GM12878 (cell line): ENCODE data around the gene TRERF1. TPM values are rescaled to one million over a fixed set of nuclear protein-coding genes. Genes with fewer than 3 reads are reported as not detected.

ENCODE experiments used
- ATAC-seq: fragments of 200-7000 bp; cut with Tn5 transposase; 3 replicates; pipeline ENCODE4 v1.9.1; 2020; ENCODE audit warnings: mild to moderate bottlenecking, moderate library complexity
- BruUV-seq: library from RNA; stranded (reverse); fragments of 400-500 nt; replicated peaks from 2 replicates; lab custom pipeline; 2021; lab: Mats Ljungman, UMichigan
- CTCF ChIA-PET: fragments of 300-600 bp; sonication (Branson Sonifier 250); formaldehyde crosslinking; extraction: SDS; loops from one replicate; lab custom pipeline; 2021; ENCODE audit warnings: inconsistent platforms; lab: Yijun Ruan, JAX
- POLR2A ChIA-PET: fragments of 350-600 bp; formaldehyde crosslinking; extraction: SDS; loops from one replicate; lab custom pipeline; 2021; ENCODE audit warnings: inconsistent platforms; lab: Charles Lee
- RAD21 ChIA-PET: fragments of 300-600 bp; sonication (Branson Sonifier 250); formaldehyde crosslinking; loops from one replicate; lab custom pipeline; 2023; ENCODE audit warnings: antibody characterized with exemption; ENCODE audit not compliant: unreplicated experiment; lab: Charles Lee
- SMC1A ChIA-PET: fragments of 300-600 bp; sonication (Branson Sonifier 250); formaldehyde crosslinking; loops from one replicate; lab custom pipeline; 2023; ENCODE audit not compliant: unreplicated experiment, uncharacterized antibody; lab: Charles Lee
- DNase-seq: peaks from one replicate; pipeline ENCODE4 v3.0.0-alpha.2; 2011; ENCODE audit warnings: low read depth, low spot score
- FAIRE-seq: peaks from 3 replicates; lab custom pipeline; 2011; peaks lifted over from hg19 to GRCh38; lab: Jason Lieb, UNC
- H2AFZ ChIP-seq: 2 replicates; pipeline ENCODE4 v1.6.0; 2011; ENCODE audit warnings: low read depth, low read length, control low read depth; ENCODE audit not compliant: control insufficient read depth
- H3K27ac ChIP-seq: 2 replicates; pipeline ENCODE4 v1.5.1; 2011; ENCODE audit warnings: control low read depth; ENCODE audit not compliant: control insufficient read depth, insufficient read depth
- H3K27me3 ChIP-seq, 2 experiments: replicated peaks in 1 of 2; 2 replicates each; pipeline versions ENCODE4 v1.6.0 to v1.6.1; 2011; ENCODE audit warnings: low read length in 1 of 2; ENCODE audit not compliant: control insufficient read depth in 2 of 2, insufficient read depth in 2 of 2
- H3K36me3 ChIP-seq, 2 experiments: 2 replicates each; pipeline ENCODE4 v1.5.1; 2011; ENCODE audit warnings: low read length in 1 of 2; ENCODE audit not compliant: control insufficient read depth in 2 of 2, insufficient read depth in 2 of 2
- H3K4me1 ChIP-seq: 2 replicates; pipeline ENCODE4 v1.6.1; 2011; ENCODE audit warnings: mild to moderate bottlenecking, low read length, moderate library complexity, mixed read lengths; ENCODE audit not compliant: control insufficient read depth, insufficient read depth
- H3K4me2 ChIP-seq: 2 replicates; pipeline ENCODE4 v1.6.0; 2011; ENCODE audit warnings: control low read depth; ENCODE audit not compliant: control insufficient read depth, insufficient read depth
- H3K4me3 ChIP-seq: fragments of 200-600 bp; sonication (generic); 2 replicates; pipeline ENCODE4 v1.5.1; 2016
- H3K79me2 ChIP-seq: 2 replicates; pipeline ENCODE4 v1.6.0; 2011; ENCODE audit warnings: low read length; ENCODE audit not compliant: control insufficient read depth, insufficient read depth
- H3K9ac ChIP-seq: 2 replicates; pipeline ENCODE4 v1.8.0; 2011; ENCODE audit warnings: low read length, control low read depth, mixed read lengths; ENCODE audit not compliant: control insufficient read depth, insufficient read depth
- H3K9me3 ChIP-seq: replicated peaks from 3 replicates; pipeline ENCODE4 v1.5.1; 2011; ENCODE audit warnings: mild to moderate bottlenecking, low read length; ENCODE audit not compliant: control insufficient read depth, insufficient read depth
- H4K20me1 ChIP-seq: 2 replicates; pipeline ENCODE4 v1.6.0; 2011; ENCODE audit not compliant: control insufficient read depth, insufficient read depth
- BACH1 ChIP-seq: fragments of 450-650 bp; IDR thresholded peaks from 2 replicates; pipeline ENCODE4 v1.6.1; 2017; ENCODE audit warnings: mild to moderate bottlenecking, borderline replicate concordance
- BCLAF1 ChIP-seq: fragments of 450-650 bp; IDR thresholded peaks from 2 replicates; pipeline ENCODE4 v1.6.1; 2017; ENCODE audit warnings: antibody characterized with exemption, mild to moderate bottlenecking, moderate library complexity
- CREB1 ChIP-seq: IDR thresholded peaks from 2 replicates; pipeline ENCODE4 v1.6.1; 2012; ENCODE audit warnings: low read depth, mild to moderate bottlenecking, inconsistent platforms
- ELK1 ChIP-seq: IDR thresholded peaks from 2 replicates; pipeline ENCODE4 v1.6.1; 2012; ENCODE audit warnings: low read depth, low read length, improper control_type of control experiment
- GABPA ChIP-seq: IDR thresholded peaks from 2 replicates; pipeline ENCODE4 v1.6.1; 2014; ENCODE audit warnings: antibody characterized with exemption, low read depth, mild to moderate bottlenecking, inconsistent platforms
- IRF4 ChIP-seq: IDR thresholded peaks from 2 replicates; pipeline ENCODE4 v1.6.1; 2011; ENCODE audit warnings: low read depth, low read length
- LARP7 ChIP-seq: fragments of 450-650 bp; IDR thresholded peaks from 2 replicates; pipeline ENCODE4 v1.6.1; 2017; ENCODE audit warnings: mild to moderate bottlenecking
- MEF2A ChIP-seq: IDR thresholded peaks from 2 replicates; pipeline ENCODE4 v1.6.1; 2011; ENCODE audit warnings: low read depth, mild to moderate bottlenecking, low read length, moderate library complexity; ENCODE audit not compliant: insufficient read depth
- NR2C2 ChIP-seq: IDR thresholded peaks from 2 replicates; pipeline ENCODE4 v1.6.1; 2011; ENCODE audit warnings: borderline replicate concordance, low read depth; ENCODE audit not compliant: control insufficient read depth, insufficient read length
- PKNOX1 ChIP-seq: fragments of 450-650 bp; IDR thresholded peaks from 2 replicates; pipeline ENCODE4 v1.6.1; 2016; ENCODE audit warnings: mild to moderate bottlenecking
- PML ChIP-seq: IDR thresholded peaks from 2 replicates; pipeline ENCODE4 v1.6.1; 2012; ENCODE audit warnings: low read length, inconsistent platforms
- POLR2AphosphoS2 ChIP-seq: IDR thresholded peaks from 2 replicates; pipeline ENCODE4 v1.6.1; 2011; ENCODE audit warnings: low read depth, mild to moderate bottlenecking, low read length, improper control_type of control experiment, moderate library complexity
- POLR2AphosphoS5 ChIP-seq: IDR thresholded peaks from 2 replicates; pipeline ENCODE4 v1.6.1; 2011; ENCODE audit warnings: mild to moderate bottlenecking, low read length, inconsistent platforms
- RB1 ChIP-seq: fragments of 450-650 bp; formaldehyde crosslinking; IDR thresholded peaks from 2 replicates; pipeline ENCODE4 v1.6.1; 2017; ENCODE audit warnings: mild to moderate bottlenecking, borderline replicate concordance
- SMAD5 ChIP-seq: IDR thresholded peaks from 2 replicates; pipeline ENCODE4 v1.6.1; 2016; ENCODE audit warnings: antibody characterized with exemption, low read depth
- ZNF207 ChIP-seq: fragments of 450-650 bp; IDR thresholded peaks from 2 replicates; pipeline ENCODE4 v1.6.1; 2014; ENCODE audit warnings: antibody characterized with exemption, mild to moderate bottlenecking, borderline replicate concordance
- WGBS: methylation state at CpG from one replicate; pipeline ENCODE4 v1.1.6; 2016; ENCODE audit warnings: low lambda C conversion rate; ENCODE audit not compliant: insufficient replicate concordance, insufficient coverage; ENCODE audit errors: missing lambda C conversion rate; 5-methylcytosine and 5-hydroxymethylcytosine counted together
- in situ Hi-C: fragments of 300-500 bp; cut with MboI; formaldehyde crosslinking; loops from 9 replicates; pipeline ENCODE4 v1.14.3; 2018; ENCODE audit warnings: mixed read lengths
- intact Hi-C: fragments of 100-400 bp; cut with micrococcal nuclease; formaldehyde crosslinking; loops from one replicate; pipeline ENCODE4 v1.14.2; 2022; ENCODE audit not compliant: unreplicated experiment
- polyA plus RNA-seq, 11 experiments: library from polyadenylated mRNA; depleted of rRNA in 4 of 11; unstranded in 6 of 11; stranded (reverse) in 5 of 11; fragments of >200 nt; fragmentation: Nextera tagmentation in 4 of 11; fragmentation: Illumina TruSeq in 1 of 11; extraction: Ambion mirVana in 4 of 11; extraction: Trizol in 1 of 11; gene quantifications; 1 replicate in 1 of 11; 2 replicates in 10 of 11; pipeline versions ENCODE4 v1.2.1 to v1.2.3, GENCODE V29; 2011 to 2016; ENCODE audit warnings: inconsistent platforms in 2 of 11, missing spikeins in 2 of 11, low read depth in 1 of 11
- total RNA-seq, 4 experiments: library from RNA; depleted of rRNA in 3 of 4; stranded (reverse); fragments of >200 nt in 3 of 4; fragmentation: Illumina TruSeq in 1 of 4; extraction: Trizol in 1 of 4; gene quantifications; 2 replicates each; pipeline versions ENCODE4 v1.2.1 to v1.2.3, GENCODE V29; 2013 to 2021

Gene TRERF1
- total and polyA plus RNA-seq, 10 of the 15 experiments (the other 5 are each of a cell fraction or from before 2014, with no cell fraction given) = 2.2 to 19.4 (median 7.2) TPM

- TF ChIP-seq POLR2AphosphoS2 (no peak), SMAD5 (no peak), NR2C2 (no peak), POLR2AphosphoS5 (no peak), IRF4 (no peak), PML (no peak), PKNOX1 (no peak)
These were observed 261.1 kb downstream of the TRERF1 start (continued) for GRCh38 chr6:42190554-42191183.

- CTCF ChIA-PET = interaction anchor here (0.7 to 2.2 kb wide), 2 partner anchors 22 to 26 kb away, joined by 3 to 7 read pairs; no protein-coding TSS in a partner anchor
- FAIRE-seq = no peak
- Histone ChIP-seq H3K79me2 (no peaks in the 10 kb centered on the region), H3K9me3 (no peaks in the 10 kb centered on the region), H2AFZ (no peak overlapping the region), H3K27ac (no peak overlapping the region), H3K4me1 (no peaks in the 10 kb centered on the region), H3K36me3 (no peaks in the 10 kb centered on the region), H3K27me3 (no peaks in the 10 kb centered on the region; a peak in 1 of 4 replicates), H3K4me2 (no peak overlapping the region), H4K20me1 (no peaks in the 10 kb centered on the region), H3K4me3 (no peak overlapping the region), H3K9ac (no peak overlapping the region)
- no peak for ATAC-seq
- 70% methylated on average over 6 of the region's 6 CpGs for WGBS
- intact Hi-C loops (no loop called here), in situ Hi-C loops (no loop called here)
- SMC1A ChIA-PET = interaction anchor here (1.0 kb wide), 1 partner anchor 26 kb away, joined by 4 read pairs; no protein-coding TSS in a partner anchor
- RAD21 ChIA-PET = interaction anchor here (0.6 kb wide), 1 partner anchor 187 kb away, joined by 3 read pairs; no protein-coding TSS in a partner anchor
- no peak for DNase-seq
- POLR2A ChIA-PET = no interaction called here
- no TSS peak for BruUV-seq
- TF ChIP-seq BCLAF1 = no peak
- TF ChIP-seq ZNF207 = no peak
- no peak for TF ChIP-seq IRF4
- no peak for TF ChIP-seq CREB1
- no peak for TF ChIP-seq GABPA
- TF ChIP-seq BACH1 = no peak
- no peak for TF ChIP-seq MEF2A
- no peak for TF ChIP-seq ELK1
- TF ChIP-seq RB1 = no peak
- TF ChIP-seq LARP7 = no peak
- TF ChIP-seq PML = no peak
These were observed 263.3 kb downstream of the TRERF1 start for GRCh38 chr6:42188406-42188805.
